Breast epithelium (tissue), 3 donors: ENCODE results near the gene BMAL1.

Experiments used
- CTCF ChIP-seq, 3 donors: fragments of 450-650 bp; IDR thresholded peaks; one replicate each; pipeline ENCODE4 v1.5.1; 2016 to 2017; ENCODE audit warnings: antibody characterized with exemption in 3 of 3, mild to moderate bottlenecking in 3 of 3, moderate library complexity in 3 of 3
- POLR2AphosphoS5 ChIP-seq, 3 donors: sonication (generic); formaldehyde crosslinking; IDR thresholded peaks; one replicate each; pipeline ENCODE4 v1.6.1; 2017; ENCODE audit warnings: antibody characterized with exemption in 3 of 3

GRCh38 chr11:13314676-13315394 lies 37.2 kb downstream of the BMAL1 start:
- no peak for TF ChIP-seq CTCF (IDR thresholded peaks at IDR 0.05)
- TF ChIP-seq POLR2AphosphoS5 (IDR thresholded peaks at IDR 0.05): no peak
